Raji (cell line): ENCODE data around the gene HNRNPM.

ENCODE experiments used
- POLR2A ChIP-seq: IDR thresholded peaks from 2 replicates; pipeline ENCODE4 v1.6.1; 2011; ENCODE audit warnings: low read depth, low read length, control low read depth; ENCODE audit not compliant: insufficient read depth

Gene HNRNPM

DNA sequence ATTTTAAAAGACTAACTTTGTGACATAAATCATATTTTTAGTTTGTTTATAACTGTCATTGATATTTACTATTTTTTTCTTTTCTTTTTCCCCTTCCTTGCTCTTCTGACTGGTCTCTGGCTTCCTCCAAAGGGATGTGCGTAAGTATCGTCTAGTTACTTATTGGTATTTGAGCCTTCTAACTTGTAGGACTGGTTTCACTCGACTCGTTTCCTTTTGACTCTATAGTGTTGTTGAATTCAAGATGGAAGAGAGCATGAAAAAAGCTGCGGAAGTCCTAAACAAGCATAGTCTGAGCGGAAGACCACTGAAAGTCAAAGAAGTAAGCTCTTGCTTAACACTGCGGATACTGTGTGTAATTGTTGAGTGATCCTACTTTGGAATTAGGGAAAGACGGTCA is 18.6 kb downstream of the HNRNPM start:
- no peak for TF ChIP-seq POLR2A

GRCh38 chr19:8466018-8466417 is 21.2 kb downstream of the HNRNPM start:
- no peak for TF ChIP-seq POLR2A

GRCh38 chr19:8468124-8468523 is 23.3 kb downstream of the HNRNPM start:
- TF ChIP-seq POLR2A: no peak

DNA sequence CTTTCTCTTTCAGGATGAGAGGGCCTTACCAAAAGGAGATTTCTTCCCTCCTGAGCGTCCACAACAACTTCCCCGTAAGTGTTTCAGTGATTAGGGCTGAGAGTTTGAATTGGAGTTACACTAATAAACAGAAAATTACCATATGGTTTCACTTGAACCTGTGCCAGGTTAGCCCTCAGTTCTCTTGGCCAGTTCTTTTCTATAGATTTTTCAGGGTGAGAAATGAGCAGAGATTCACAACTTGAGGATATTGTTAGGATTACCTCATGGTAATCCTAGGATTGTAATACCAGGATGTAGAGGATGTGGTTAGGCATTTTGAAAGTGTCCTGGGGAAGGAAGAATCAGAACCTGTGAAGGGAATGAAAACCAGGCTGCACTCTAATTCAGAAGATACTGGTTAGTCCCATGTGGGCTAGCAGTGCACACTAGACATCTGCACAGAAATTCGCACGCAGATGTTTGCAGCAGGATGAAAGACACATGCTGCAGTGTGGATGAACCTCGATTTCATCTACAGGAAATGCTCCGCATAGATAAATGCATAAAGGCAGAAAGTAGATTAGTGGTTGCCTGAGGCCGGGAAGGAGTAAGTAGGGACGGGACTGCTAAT is 24.1 kb downstream of the HNRNPM start:
- no peak for TF ChIP-seq POLR2A

DNA sequence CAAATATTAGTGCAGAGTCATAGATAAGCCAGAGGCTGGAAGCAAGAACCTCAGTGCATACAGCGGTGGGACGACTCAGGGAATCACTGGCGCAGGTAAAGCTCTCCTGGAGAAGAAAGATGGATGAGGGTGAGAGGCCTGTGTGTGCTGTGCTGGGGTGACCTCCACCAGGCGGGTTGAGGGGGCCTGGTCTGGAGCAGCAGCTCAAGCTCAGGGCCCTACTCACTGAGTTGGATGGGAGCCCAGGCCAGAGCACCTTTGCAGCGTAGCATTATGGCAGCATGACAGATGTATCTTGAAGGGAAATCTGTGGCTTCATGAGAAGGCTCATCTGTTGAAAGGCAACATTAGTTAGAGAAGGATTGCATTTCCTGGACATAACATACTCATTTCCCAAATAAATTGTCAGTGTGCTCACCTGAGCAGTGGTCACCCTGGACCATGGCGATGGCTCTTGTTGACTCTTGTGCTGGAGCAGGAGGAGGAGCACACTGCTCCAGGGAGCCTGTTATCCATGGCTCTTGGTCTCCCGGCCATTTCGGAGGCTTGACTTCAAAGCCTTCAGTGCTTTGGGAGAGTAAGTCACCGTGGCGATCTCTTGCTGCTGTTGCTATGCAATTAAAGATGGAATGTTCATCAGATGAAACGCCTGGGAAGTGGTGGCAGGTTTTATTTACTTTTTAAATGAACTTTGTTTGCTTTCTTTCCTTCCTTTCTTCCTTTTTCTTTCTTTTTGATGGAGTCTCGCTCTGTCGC is 25.0 kb downstream of the HNRNPM start:
- no peak for TF ChIP-seq POLR2A

- TF ChIP-seq POLR2A: no peak
These were observed 29.1 kb downstream of the HNRNPM start for GRCh38 chr19:8473648-8474476.

DNA sequence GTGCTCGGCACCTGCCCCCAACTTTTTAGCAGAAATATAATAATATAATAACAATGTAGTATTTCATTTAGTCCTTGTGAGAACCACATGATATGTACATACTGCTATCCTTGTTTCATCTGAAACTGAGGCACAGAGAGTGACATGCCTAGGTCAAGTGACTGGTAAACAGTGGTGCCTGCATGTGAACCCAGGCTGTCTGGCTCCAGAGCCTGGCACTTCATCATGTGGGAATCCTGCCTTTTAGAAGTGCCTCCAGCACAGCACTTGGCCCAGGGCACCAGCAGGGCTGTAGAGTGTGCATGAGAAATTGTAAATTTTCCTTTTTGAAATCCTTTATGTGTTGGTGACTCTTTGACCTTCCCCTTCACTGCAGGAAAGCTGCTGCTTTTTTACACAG is 30.2 kb downstream of the HNRNPM start:
- TF ChIP-seq POLR2A: no peak

DNA sequence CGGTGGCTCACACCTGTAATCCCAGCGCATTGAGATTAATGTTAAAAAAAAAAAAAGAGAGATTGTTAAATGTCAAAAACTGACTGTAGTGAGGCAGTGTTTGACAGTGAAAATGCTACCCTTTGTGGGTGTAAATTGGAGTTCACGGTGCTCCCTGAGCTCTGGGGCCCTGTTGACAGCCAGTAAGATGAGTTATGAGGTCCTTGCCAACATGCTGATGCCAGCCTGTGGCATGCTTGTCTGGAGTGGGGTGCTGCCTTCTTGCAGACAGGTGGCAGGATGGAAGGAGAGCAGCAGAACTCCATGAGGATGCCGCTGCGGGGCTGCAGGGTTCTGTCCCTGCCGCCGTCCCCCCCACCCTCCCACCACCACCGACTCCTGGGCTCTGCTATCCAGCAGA is 31.7 kb downstream of the HNRNPM start:
- TF ChIP-seq POLR2A: no peak

GRCh38 chr19:8477889-8478288 is 33.1 kb downstream of the HNRNPM start:
- no peak for TF ChIP-seq POLR2A

- no peak for TF ChIP-seq POLR2A
These were observed 33.8 kb downstream of the HNRNPM start for GRCh38 chr19:8478598-8478997.

- TF ChIP-seq POLR2A: no peak
These were observed 36.4 kb downstream of the HNRNPM start for GRCh38 chr19:8481201-8481600.

DNA sequence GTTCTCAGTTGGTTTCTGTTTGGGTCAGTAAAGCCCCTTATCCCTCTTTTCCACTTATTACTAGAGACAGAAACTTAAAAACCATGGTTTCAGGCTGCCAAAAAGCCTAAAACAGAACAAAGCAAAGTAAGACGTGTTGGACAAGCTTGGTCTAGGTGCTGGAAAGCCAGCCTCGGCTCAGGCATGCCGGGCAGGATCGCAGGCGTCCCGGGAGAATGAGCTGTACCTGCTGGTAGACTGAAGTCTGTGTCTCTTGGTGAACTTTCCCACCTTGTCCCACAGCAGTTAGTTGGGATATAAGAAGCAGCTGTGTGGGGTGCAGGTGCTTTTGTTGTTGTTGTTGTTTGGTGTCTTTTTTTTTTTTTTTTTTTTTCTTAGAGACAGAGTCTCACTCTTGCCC is 36.8 kb downstream of the HNRNPM start:
- no peak for TF ChIP-seq POLR2A

DNA sequence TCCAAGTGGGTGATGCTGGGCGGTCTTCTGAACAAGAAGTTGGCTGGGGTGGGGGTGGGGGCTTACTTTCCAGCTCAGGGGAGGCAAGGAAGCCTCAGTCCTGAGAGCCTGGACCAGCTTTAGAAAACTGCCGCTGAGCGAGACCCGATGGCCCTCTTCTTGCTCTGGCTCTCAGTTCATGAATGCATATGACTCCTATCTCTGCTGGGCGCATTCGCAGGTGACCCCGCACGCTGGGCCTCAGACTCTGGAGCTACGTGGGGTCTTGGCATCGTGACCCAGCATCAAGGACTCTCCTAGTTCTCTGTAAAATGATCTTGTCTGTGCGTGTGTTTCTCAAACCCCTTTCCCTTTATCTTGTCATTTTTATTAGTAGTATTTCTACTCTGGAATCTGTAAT is 37.9 kb downstream of the HNRNPM start:
- TF ChIP-seq POLR2A: no peak

- no peak for TF ChIP-seq POLR2A
These were observed 38.4 kb downstream of the HNRNPM start for GRCh38 chr19:8483165-8483564.

- no peak for TF ChIP-seq POLR2A
These were observed 39.6 kb downstream of the HNRNPM start for GRCh38 chr19:8484331-8484894.
